Measurements from ENCODE around the gene TAP1.
A peak's percentile ranks its signal among the peaks of the same experiment; 100 is the strongest.
"Not testable (repeated sequence)": the region's sequence is repeated elsewhere in the genome, so short reads cannot be mapped to it uniquely, and the experiment has no call there.

TAP1 gene

GRCh38 chr6:32838114-32838958 is 15.2 kb downstream of the TAP1 start, which contains the start of gene TAP2:
TSS of gene TAP2 (minus strand) at chr6:32838739. CDS start at chr6:32838233, 506 bp downstream.
- peak; percentile 99 for DNase-seq

GRCh38 chr6:32837651-32838113 is 15.8 kb downstream of the TAP1 start:
- no peak for DNase-seq

GRCh38 chr6:32836873-32837272 is 16.6 kb downstream of the TAP1 start:
- no peak for DNase-seq

GRCh38 chr6:32835167-32835893 is 18.2 kb downstream of the TAP1 start:
- no peak for DNase-seq

GRCh38 chr6:32833664-32834063 is 19.8 kb downstream of the TAP1 start:
- DNase-seq = no peak

GRCh38 chr6:32832535-32832934 is 21.0 kb downstream of the TAP1 start:
- DNase-seq = no peak

- no peak for DNase-seq
Measured at GRCh38 chr6:32830936-32831335, 22.6 kb downstream of the TAP1 start.

- DNase-seq = no peak
Measured at GRCh38 chr6:32830017-32830416, 23.5 kb downstream of the TAP1 start.

- no peak for DNase-seq
Measured at GRCh38 chr6:32829495-32829894, 24.0 kb downstream of the TAP1 start.

GRCh38 chr6:32827025-32827424 is 26.5 kb downstream of the TAP1 start:
- DNase-seq = no peak

GRCh38 chr6:32825966-32826365 is 27.5 kb downstream of the TAP1 start:
- no peak for DNase-seq

- no peak for DNase-seq
Measured at GRCh38 chr6:32819729-32820128, 33.8 kb downstream of the TAP1 start.

- no peak for DNase-seq
Measured at GRCh38 chr6:32818867-32819266, 34.6 kb downstream of the TAP1 start.

- no peak for DNase-seq
Measured at GRCh38 chr6:32816746-32817204, 36.7 kb downstream of the TAP1 start, which contains the start of gene HLA-DOB. TSS of gene HLA-DOB (minus strand) at chr6:32817002. CDS start at chr6:32816951, 51 bp downstream.

GRCh38 chr6:32815996-32816395 is 37.5 kb downstream of the TAP1 start:
- no peak for DNase-seq

GRCh38 chr6:32815115-32815514 is 38.4 kb downstream of the TAP1 start:
- no peak for DNase-seq

GRCh38 chr6:32814145-32814544 is 39.4 kb downstream of the TAP1 start:
- DNase-seq = no peak

GRCh38 chr6:32809171-32809570 is 44.3 kb downstream of the TAP1 start:
- no peak for DNase-seq

- DNase-seq = no peak
Measured at GRCh38 chr6:32807020-32807580, 46.4 kb downstream of the TAP1 start.

- not testable (repeated sequence) for DNase-seq
Measured at GRCh38 chr6:32805404-32805803, 48.1 kb downstream of the TAP1 start.

- no peak for DNase-seq
Measured at GRCh38 chr6:32803416-32803815, 50.1 kb downstream of the TAP1 start.

- no peak for DNase-seq
Measured at GRCh38 chr6:32799740-32800139, 53.8 kb downstream of the TAP1 start.

GRCh38 chr6:32799168-32799567 is 54.3 kb downstream of the TAP1 start:
- no peak for DNase-seq
